Gastrocnemius medialis (tissue), 4 donors: ENCODE data around the gene SCN3A. TPM values are rescaled to one million over a fixed set of nuclear protein-coding genes. Genes with fewer than 3 reads are reported as not detected.

ENCODE experiments used
- ATAC-seq, 2 donors: fragments of 150-250 bp; one replicate each; pipeline ENCODE4 v1.9.1; 2016
- DNase-seq, 2 donors: peaks; one replicate each; pipeline ENCODE4 v3.0.0-alpha.2; 2019
- H3K27ac ChIP-seq, 4 donors: fragments of 200-600 bp; sonication (generic); 1 replicate in 1 of 4; 2 replicates in 3 of 4; pipeline ENCODE4 v1.5.1; 2016 to 2018; ENCODE audit warnings: mild to moderate bottlenecking in 2 of 4, moderate library complexity in 1 of 4
- H3K27me3 ChIP-seq, 3 donors: fragments of 200-600 bp; sonication (generic) in 2 of 3; 1 replicate in 1 of 3; 2 replicates in 2 of 3; pipeline versions ENCODE4 v1.5.1 to v1.6.0; 2016 to 2019; ENCODE audit warnings: mild to moderate bottlenecking in 1 of 3, moderate library complexity in 1 of 3
- H3K36me3 ChIP-seq, 2 donors: fragments of 200-600 bp; sonication (generic) in 1 of 2; one replicate each; pipeline ENCODE4 v1.5.1; 2017 to 2018
- H3K4me1 ChIP-seq, 2 donors: fragments of 200-600 bp; sonication (generic) in 1 of 2; one replicate each; pipeline ENCODE4 v1.5.1; 2016 to 2017; ENCODE audit warnings: mild to moderate bottlenecking in 2 of 2
- H3K4me3 ChIP-seq, 4 donors: fragments of 200-600 bp; sonication (generic) in 3 of 4; 1 replicate in 1 of 4; 2 replicates in 3 of 4; pipeline ENCODE4 v1.5.1; 2016 to 2019; ENCODE audit warnings: mild to moderate bottlenecking in 2 of 4
- H3K9me3 ChIP-seq, 3 donors: fragments of 200-600 bp; sonication (generic) in 2 of 3; 1 replicate in 1 of 3; 2 replicates in 2 of 3; pipeline ENCODE4 v1.5.1; 2016 to 2019
- POLR2A ChIP-seq, 2 donors: fragments of 450-650 bp; IDR thresholded peaks; one replicate each; pipeline ENCODE4 v1.6.1; 2017; ENCODE audit warnings: antibody characterized with exemption in 2 of 2, mild to moderate bottlenecking in 2 of 2, moderate library complexity in 2 of 2
- in situ Hi-C, 4 donors: fragments of 200-750 bp; cut with MboI; loops; one replicate each; pipeline versions ENCODE4 v1.15.0 to v1.8.0; 2017; ENCODE audit warnings: low sequenced_read_pairs in 4 of 4
- intact Hi-C: fragments of 100-400 bp; cut with DNase I; formaldehyde crosslinking; loops from one replicate; pipeline ENCODE4 v1.15.1; 2023; ENCODE audit warnings: low total_unique reads
- total RNA-seq, 4 donors: library from RNA; depleted of rRNA; stranded (reverse); fragments of >200 nt; gene quantifications; one replicate each; pipeline versions ENCODE4 v1.1.0 to v1.2.3, GENCODE V29; 2016
- TF ChIP-seq, protein P1 (sequence below), 5 experiments: fragments of 450-650 bp in 3 of 5; fragments of 200-600 bp in 2 of 5; sonication (generic) in 2 of 5; IDR thresholded peaks in 4 of 5; conservative IDR thresholded peaks in 1 of 5; 1 replicate in 4 of 5; 2 replicates in 1 of 5; pipeline ENCODE4 v1.5.1; 2016 to 2019; ENCODE audit warnings: antibody characterized with exemption in 5 of 5, mild to moderate bottlenecking in 3 of 5, moderate library complexity in 3 of 5

SCN3A gene
- total RNA-seq, 4 donors from 2014 or later = 0.53 to 1.8 (median 1.3) TPM

DNA sequence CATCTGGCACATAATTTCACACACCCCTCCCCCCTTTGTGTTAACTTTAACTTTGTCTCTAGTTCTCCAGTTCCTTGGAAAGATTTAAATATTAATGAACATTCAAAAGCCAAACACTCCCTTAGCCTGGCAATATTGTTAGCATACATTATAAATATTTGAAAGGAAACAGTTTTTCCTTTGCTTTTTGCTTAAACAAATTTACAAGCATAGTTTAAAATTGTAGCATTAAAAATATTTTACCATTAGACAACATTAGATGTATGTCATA lies 135.4 kb downstream of the SCN3A start:
- H3K27ac ChIP-seq = no peak overlapping the region
- H3K9me3 ChIP-seq = no peaks in the 10 kb centered on the region
- ATAC-seq (no peak), DNase-seq (no peak)
- intact Hi-C loops (no loop called here), in situ Hi-C loops (no loop called here)
- H3K4me1 ChIP-seq = no peaks in the 10 kb centered on the region
- no peaks in the 10 kb centered on the region for H3K27me3 ChIP-seq
- H3K36me3 ChIP-seq = no peaks in the 10 kb centered on the region
- TF ChIP-seq, protein P1, sequence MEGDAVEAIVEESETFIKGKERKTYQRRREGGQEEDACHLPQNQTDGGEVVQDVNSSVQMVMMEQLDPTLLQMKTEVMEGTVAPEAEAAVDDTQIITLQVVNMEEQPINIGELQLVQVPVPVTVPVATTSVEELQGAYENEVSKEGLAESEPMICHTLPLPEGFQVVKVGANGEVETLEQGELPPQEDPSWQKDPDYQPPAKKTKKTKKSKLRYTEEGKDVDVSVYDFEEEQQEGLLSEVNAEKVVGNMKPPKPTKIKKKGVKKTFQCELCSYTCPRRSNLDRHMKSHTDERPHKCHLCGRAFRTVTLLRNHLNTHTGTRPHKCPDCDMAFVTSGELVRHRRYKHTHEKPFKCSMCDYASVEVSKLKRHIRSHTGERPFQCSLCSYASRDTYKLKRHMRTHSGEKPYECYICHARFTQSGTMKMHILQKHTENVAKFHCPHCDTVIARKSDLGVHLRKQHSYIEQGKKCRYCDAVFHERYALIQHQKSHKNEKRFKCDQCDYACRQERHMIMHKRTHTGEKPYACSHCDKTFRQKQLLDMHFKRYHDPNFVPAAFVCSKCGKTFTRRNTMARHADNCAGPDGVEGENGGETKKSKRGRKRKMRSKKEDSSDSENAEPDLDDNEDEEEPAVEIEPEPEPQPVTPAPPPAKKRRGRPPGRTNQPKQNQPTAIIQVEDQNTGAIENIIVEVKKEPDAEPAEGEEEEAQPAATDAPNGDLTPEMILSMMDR (IDR thresholded peaks at IDR 0.05 in 4 of 5, conservative IDR thresholded peaks at IDR 0.05 in 1 of 5) = no peak
- H3K4me3 ChIP-seq = no peak overlapping the region

DNA sequence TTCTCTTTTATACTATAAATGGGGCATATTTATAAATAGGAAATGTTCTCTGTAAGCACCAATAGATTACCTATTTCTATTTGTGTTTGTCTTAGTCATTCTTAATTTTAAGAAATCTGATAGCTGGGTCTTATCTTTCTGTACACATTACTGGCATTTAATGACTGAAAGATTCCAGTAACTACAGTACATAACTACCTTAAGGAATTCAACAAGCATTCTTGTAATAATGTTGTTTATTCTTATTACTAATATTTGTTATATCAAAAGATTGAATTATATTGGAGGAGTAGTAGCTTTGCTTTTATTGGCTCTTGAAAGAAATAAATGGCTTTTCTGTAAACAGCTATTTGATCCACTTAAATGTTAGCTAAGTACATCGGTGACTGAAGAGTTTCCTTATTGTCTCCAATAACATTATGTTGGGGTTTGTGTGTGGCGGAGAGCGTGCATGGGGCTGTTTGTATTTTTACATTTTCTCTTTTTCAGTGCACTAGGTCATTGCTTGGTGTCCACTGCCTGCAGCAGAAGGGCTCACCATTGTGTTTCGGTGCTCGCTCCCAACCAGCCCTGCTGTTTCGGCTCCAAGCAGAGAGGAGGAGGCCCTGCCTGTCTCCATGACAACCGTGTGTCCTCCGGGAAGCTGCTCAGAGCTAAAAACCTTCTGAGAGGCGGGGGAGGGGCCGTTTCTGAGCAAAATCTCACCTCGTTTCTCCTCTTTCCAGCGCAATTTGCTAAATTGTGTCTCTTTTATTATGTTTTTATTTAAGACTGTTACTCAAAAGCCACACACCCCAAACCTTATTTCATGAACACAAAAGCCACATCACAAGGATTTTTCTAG lies 136.0 kb downstream of the SCN3A start:
- Histone ChIP-seq H3K27me3 (no peaks in the 10 kb centered on the region), H3K4me3 (no peak overlapping the region), H3K4me1 (no peaks in the 10 kb centered on the region), H3K27ac (no peak overlapping the region), H3K36me3 (no peaks in the 10 kb centered on the region), H3K9me3 (no peaks in the 10 kb centered on the region)
- DNase-seq (no peak), ATAC-seq (no peak)
- TF ChIP-seq POLR2A (IDR thresholded peaks at IDR 0.05) = no peak
- TF ChIP-seq, protein P1 (IDR thresholded peaks at IDR 0.05 in 4 of 5, conservative IDR thresholded peaks at IDR 0.05 in 1 of 5) = no peak
- intact Hi-C loops = no loop called here
- in situ Hi-C loops = no loop called here

DNA sequence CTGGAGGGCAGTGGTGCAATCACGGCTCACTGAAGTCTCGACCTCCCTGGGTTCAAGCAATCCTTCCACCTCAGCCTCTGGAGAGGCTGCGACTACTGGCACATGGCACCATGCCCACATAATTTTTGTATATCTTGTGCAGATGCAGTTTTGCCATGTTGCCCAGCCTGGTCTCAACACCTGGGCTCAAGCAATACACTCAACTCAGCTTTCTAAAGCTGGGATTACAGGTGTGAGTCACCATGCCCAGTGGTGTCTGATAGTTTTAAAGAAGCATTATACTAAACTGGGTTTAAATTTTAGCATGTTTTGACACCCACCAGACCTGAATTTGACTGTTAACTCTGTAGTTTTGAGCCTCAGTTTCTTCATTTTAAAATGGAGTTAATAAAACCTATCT lies 139.1 kb downstream of the SCN3A start:
- in situ Hi-C loops = no loop called here
- no peaks in the 10 kb centered on the region for H3K9me3 ChIP-seq
- intact Hi-C loops = no loop called here
- ATAC-seq (no peak), DNase-seq (no peak)
- no peak overlapping the region for H3K4me3 ChIP-seq
- H3K27ac ChIP-seq = no peak overlapping the region
- H3K27me3 ChIP-seq = no peaks in the 10 kb centered on the region
- TF ChIP-seq, protein P1 (IDR thresholded peaks at IDR 0.05 in 4 of 5, conservative IDR thresholded peaks at IDR 0.05 in 1 of 5) = no peak
- no peak for TF ChIP-seq POLR2A (IDR thresholded peaks at IDR 0.05)
- no peaks in the 10 kb centered on the region for H3K4me1 ChIP-seq
- H3K36me3 ChIP-seq = no peaks in the 10 kb centered on the region

DNA sequence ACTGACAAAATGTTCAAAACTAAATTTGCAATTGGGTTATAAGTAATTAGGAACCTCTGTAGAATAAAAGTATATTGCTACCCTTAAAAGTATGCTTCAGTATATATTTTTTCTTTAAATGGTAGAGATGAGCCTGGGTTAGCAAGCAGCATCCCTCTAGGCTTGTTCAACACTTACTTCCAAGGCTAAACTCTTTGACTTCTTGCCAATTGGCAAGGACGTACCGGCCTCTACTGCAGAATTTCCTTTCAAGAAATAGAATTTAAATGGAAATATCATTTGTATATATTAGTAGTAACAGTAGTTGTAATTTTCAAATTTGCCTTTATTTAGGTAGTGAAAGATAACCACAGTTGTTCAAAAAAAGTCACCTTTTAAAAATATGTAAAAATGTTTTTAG lies 143.4 kb downstream of the SCN3A start:
- H3K4me1 ChIP-seq = no peaks in the 10 kb centered on the region
- H3K9me3 ChIP-seq = no peaks in the 10 kb centered on the region
- in situ Hi-C loops = no loop called here

More for the DNA sequence above, 143.4 kb downstream of the SCN3A start:
- no peak overlapping the region for H3K4me3 ChIP-seq
- TF ChIP-seq, protein P1 (IDR thresholded peaks at IDR 0.05 in 4 of 5, conservative IDR thresholded peaks at IDR 0.05 in 1 of 5) = no peak
- no peak for TF ChIP-seq POLR2A (IDR thresholded peaks at IDR 0.05)
- DNase-seq (no peak), ATAC-seq (no peak)
- H3K36me3 ChIP-seq = no peaks in the 10 kb centered on the region
- intact Hi-C loops = no loop called here
- no peak overlapping the region for H3K27ac ChIP-seq
- no peaks in the 10 kb centered on the region for H3K27me3 ChIP-seq
